ENCODE results near the gene PCK2. TPM values are rescaled to one million over a fixed set of nuclear protein-coding genes. Genes with fewer than 3 reads are reported as not detected.

The PCK2 gene
- total and polyA plus RNA-seq, 2 of the 8 experiments (the other 6 are each of a cell fraction or from before 2014, with no cell fraction given): 81.9 to 115 TPM

- TF ChIP-seq KDM1A (IDR thresholded peaks at IDR 0.05; ENCODE audit: borderline replicate concordance, low read length) (no peak), RFX5 (IDR thresholded peaks at IDR 0.05; ENCODE audit: borderline replicate concordance, low read depth, low read length) (no peak), SIN3A (conservative IDR thresholded peaks at IDR 0.05 in 1 of 2, IDR thresholded peaks at IDR 0.05 in 1 of 2; ENCODE audit: low read depth in 1 of 2, low read length in 2 of 2) (no peak), USF2 (IDR thresholded peaks at IDR 0.05; ENCODE audit: low read length) (no peak), POLR2AphosphoS5 (IDR thresholded peaks at IDR 0.05; ENCODE audit: low read depth, low read length) (no peak), POLR2A (IDR thresholded peaks at IDR 0.05; ENCODE audit: control extremely low read depth in 1 of 2, low read depth in 2 of 2, low read length in 2 of 2) (no peak)
These were observed 36.2 kb upstream of the PCK2 start (continued) for GRCh38 chr14:24057867-24058259.

All from H1 (cell line).